PFSK-1 (cell line): ENCODE data around the gene GPC3.

Source experiments
- FOXP2 ChIP-seq: optimal IDR thresholded peaks from 2 replicates; pipeline ENCODE3; 2011; ENCODE audit warnings: borderline replicate concordance, control low read depth, inconsistent platforms; ENCODE audit not compliant: insufficient read depth; ENCODE audit errors: extremely low read length, extremely low read depth
- POLR2AphosphoS5 ChIP-seq: IDR thresholded peaks from 2 replicates; pipeline ENCODE4 v1.6.1; 2012; ENCODE audit warnings: low read depth, mild to moderate bottlenecking, control low read depth, low read length, moderate library complexity
- SIN3A ChIP-seq: IDR thresholded peaks from 2 replicates; pipeline ENCODE4 v1.6.1; 2012; ENCODE audit warnings: mild to moderate bottlenecking, low read length, moderate library complexity, borderline replicate concordance; ENCODE audit not compliant: insufficient read depth
- TAF1 ChIP-seq: IDR thresholded peaks from 2 replicates; pipeline ENCODE4 v1.6.1; 2012; ENCODE audit warnings: low read length, control low read depth, borderline replicate concordance; ENCODE audit not compliant: insufficient read depth
- TF ChIP-seq, protein P1 (sequence below), 2 experiments: IDR thresholded peaks; 2 replicates each; pipeline versions ENCODE4 v1.6.1 to v1.8.0; 2011 to 2012; ENCODE audit warnings: low read depth in 2 of 2, low read length in 2 of 2, control low read depth in 1 of 2, inconsistent platforms in 1 of 2, mild to moderate bottlenecking in 1 of 2, moderate library complexity in 1 of 2; ENCODE audit not compliant: insufficient read depth in 1 of 2

The GPC3 gene

GRCh38 chrX:133939655-133940302, 45.6 kb downstream of the GPC3 start:
- TF ChIP-seq POLR2AphosphoS5, result no peak
- TF ChIP-seq FOXP2, result no peak
- TF ChIP-seq SIN3A, result no peak
- TF ChIP-seq TAF1, result no peak
- TF ChIP-seq, protein P1, sequence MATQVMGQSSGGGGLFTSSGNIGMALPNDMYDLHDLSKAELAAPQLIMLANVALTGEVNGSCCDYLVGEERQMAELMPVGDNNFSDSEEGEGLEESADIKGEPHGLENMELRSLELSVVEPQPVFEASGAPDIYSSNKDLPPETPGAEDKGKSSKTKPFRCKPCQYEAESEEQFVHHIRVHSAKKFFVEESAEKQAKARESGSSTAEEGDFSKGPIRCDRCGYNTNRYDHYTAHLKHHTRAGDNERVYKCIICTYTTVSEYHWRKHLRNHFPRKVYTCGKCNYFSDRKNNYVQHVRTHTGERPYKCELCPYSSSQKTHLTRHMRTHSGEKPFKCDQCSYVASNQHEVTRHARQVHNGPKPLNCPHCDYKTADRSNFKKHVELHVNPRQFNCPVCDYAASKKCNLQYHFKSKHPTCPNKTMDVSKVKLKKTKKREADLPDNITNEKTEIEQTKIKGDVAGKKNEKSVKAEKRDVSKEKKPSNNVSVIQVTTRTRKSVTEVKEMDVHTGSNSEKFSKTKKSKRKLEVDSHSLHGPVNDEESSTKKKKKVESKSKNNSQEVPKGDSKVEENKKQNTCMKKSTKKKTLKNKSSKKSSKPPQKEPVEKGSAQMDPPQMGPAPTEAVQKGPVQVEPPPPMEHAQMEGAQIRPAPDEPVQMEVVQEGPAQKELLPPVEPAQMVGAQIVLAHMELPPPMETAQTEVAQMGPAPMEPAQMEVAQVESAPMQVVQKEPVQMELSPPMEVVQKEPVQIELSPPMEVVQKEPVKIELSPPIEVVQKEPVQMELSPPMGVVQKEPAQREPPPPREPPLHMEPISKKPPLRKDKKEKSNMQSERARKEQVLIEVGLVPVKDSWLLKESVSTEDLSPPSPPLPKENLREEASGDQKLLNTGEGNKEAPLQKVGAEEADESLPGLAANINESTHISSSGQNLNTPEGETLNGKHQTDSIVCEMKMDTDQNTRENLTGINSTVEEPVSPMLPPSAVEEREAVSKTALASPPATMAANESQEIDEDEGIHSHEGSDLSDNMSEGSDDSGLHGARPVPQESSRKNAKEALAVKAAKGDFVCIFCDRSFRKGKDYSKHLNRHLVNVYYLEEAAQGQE (IDR thresholded peaks at IDR 0.05; ENCODE audit: insufficient read depth in 1 of 2, low read depth in 2 of 2, low read length in 2 of 2), result no peak

GRCh38 chrX:133938530-133938929, 46.9 kb downstream of the GPC3 start:
- no peak for TF ChIP-seq POLR2AphosphoS5
- no peak for TF ChIP-seq SIN3A
- TF ChIP-seq TAF1, result no peak
- TF ChIP-seq FOXP2, result no peak
- TF ChIP-seq, protein P1 (IDR thresholded peaks at IDR 0.05; ENCODE audit: insufficient read depth in 1 of 2, low read depth in 2 of 2, low read length in 2 of 2), result no peak

DNA sequence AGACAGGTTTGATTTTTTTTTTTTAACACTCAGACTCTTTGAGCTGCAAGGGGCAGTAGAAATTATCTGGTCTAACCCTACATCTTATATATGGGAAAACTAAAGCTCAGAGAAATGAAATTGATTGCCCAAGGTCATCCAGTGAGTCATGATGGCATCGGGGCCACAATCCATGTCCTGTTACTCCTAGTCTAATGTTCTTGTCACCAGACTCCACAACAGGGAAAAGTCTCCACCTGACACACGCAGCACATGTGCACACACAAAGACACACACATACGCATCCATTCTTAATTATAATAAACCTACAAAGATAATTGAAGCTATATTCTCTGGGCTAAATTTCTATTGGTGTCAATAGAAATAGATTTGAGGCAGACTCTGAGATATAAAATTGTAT, 48.4 kb downstream of the GPC3 start:
- no peak for TF ChIP-seq TAF1
- no peak for TF ChIP-seq FOXP2
- TF ChIP-seq, protein P1 (IDR thresholded peaks at IDR 0.05; ENCODE audit: insufficient read depth in 1 of 2, low read depth in 2 of 2, low read length in 2 of 2), result no peak
- TF ChIP-seq SIN3A, result no peak
- TF ChIP-seq POLR2AphosphoS5, result no peak

GRCh38 chrX:133935076-133935475, 50.3 kb downstream of the GPC3 start:
- TF ChIP-seq TAF1 (no peak), SIN3A (no peak), FOXP2 (no peak), POLR2AphosphoS5 (no peak)
- TF ChIP-seq, protein P1 (IDR thresholded peaks at IDR 0.05; ENCODE audit: insufficient read depth in 1 of 2, low read depth in 2 of 2, low read length in 2 of 2), result no peak

DNA sequence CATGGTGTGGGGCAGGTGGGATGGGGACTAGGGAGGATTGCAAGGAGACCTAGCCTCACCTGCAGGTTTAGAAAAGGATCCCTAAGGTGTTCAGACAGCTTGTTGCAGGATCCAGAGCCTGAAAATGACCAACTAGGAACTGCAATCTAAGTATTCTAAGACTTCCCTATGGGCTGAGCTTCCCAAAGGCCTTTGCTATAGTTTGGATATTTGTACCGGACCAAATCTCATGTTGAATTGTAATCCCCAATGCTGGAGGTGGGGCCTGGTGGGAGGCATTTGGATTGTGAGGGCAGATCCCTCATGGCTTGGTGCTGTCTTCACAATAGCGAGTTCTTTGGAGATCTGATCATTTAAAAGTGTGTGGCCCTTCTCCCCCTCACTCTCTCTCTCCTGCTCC, 52.1 kb downstream of the GPC3 start:
- TF ChIP-seq POLR2AphosphoS5 (no peak), SIN3A (no peak), TAF1 (no peak), FOXP2 (no peak)
- TF ChIP-seq, protein P1 (IDR thresholded peaks at IDR 0.05; ENCODE audit: insufficient read depth in 1 of 2, low read depth in 2 of 2, low read length in 2 of 2), result no peak
